GM23248 (cell line): ENCODE results near the gene NDUFS1.

Experiments
- EZH2 ChIP-seq: fragments of 200-600 bp; sonication (generic); IDR thresholded peaks from 2 replicates; pipeline ENCODE4 v1.6.1; 2018; ENCODE audit warnings: antibody characterized with exemption, mild to moderate bottlenecking; ENCODE audit not compliant: insufficient read depth, poor library complexity, severe bottlenecking
- EZH2phosphoT487 ChIP-seq: fragments of 200-600 bp; sonication (generic); IDR thresholded peaks from 2 replicates; pipeline ENCODE4 v1.6.1; 2018; ENCODE audit warnings: antibody characterized with exemption, moderate library complexity, mild to moderate bottlenecking, low read depth; ENCODE audit not compliant: insufficient read depth

GRCh38 chr2:206160807-206161179, 1.5 kb upstream of the NDUFS1 start:
- no peak for TF ChIP-seq EZH2
- no peak for TF ChIP-seq EZH2phosphoT487
